Measurements from ENCODE around the gene SELENOK.

Gene SELENOK

GRCh38 chr3:53919741-53920140, 28.1 kb upstream of the SELENOK start:
- Histone ChIP-seq H3K79me2 (ENCODE audit: low read length) (no peaks in the 10 kb centered on the region), H3K27me3 (replicated peaks; ENCODE audit: insufficient read depth, low read length) (no peaks in the 10 kb centered on the region), H3K36me3 (replicated peaks; ENCODE audit: insufficient read depth, low read length) (no peaks in the 10 kb centered on the region), H3K4me3 (ENCODE audit: low read length) (no peak overlapping the region), H3K27ac (ENCODE audit: low read length) (no peak overlapping the region), H3K9ac (ENCODE audit: low read length) (no peak overlapping the region), H3K9me3 (replicated peaks; ENCODE audit: insufficient read depth, low read length) (no peaks in the 10 kb centered on the region), H2AFZ (ENCODE audit: low read length) (no peak overlapping the region), H3K4me2 (ENCODE audit: low read depth, low read length) (no peak overlapping the region), H3K4me1 (ENCODE audit: low read length) (no peaks in the 10 kb centered on the region), H3K9me2 (replicated peaks; ENCODE audit: insufficient read depth, low read length) (no peaks in the 10 kb centered on the region), H3F3A (ENCODE audit: insufficient read depth, low read length) (no peaks in the 10 kb centered on the region), H4K20me1 (ENCODE audit: insufficient read depth, low read length) (no peaks in the 10 kb centered on the region)
- no peak for TF ChIP-seq EZH2 (optimal IDR thresholded peaks at IDR 0.05; ENCODE audit: low read depth, low read length)
- TF ChIP-seq EZH2phosphoT487 (IDR thresholded peaks at IDR 0.05; ENCODE audit: low read length), result no peak
- no peak for TF ChIP-seq CTCF (IDR thresholded peaks at IDR 0.05; ENCODE audit: low read length)
- DNase-seq, result no peak

- Histone ChIP-seq H3K4me2 (ENCODE audit: low read depth, low read length) (no peak overlapping the region), H3K9me3 (replicated peaks; ENCODE audit: insufficient read depth, low read length) (no peaks in the 10 kb centered on the region), H3K27me3 (replicated peaks; ENCODE audit: insufficient read depth, low read length) (no peaks in the 10 kb centered on the region), H3K4me3 (ENCODE audit: low read length) (no peak overlapping the region), H3K9ac (ENCODE audit: low read length) (no peak overlapping the region), H3K27ac (ENCODE audit: low read length) (no peak overlapping the region), H3F3A (ENCODE audit: insufficient read depth, low read length) (no peaks in the 10 kb centered on the region), H2AFZ (ENCODE audit: low read length) (no peak overlapping the region), H3K9me2 (replicated peaks; ENCODE audit: insufficient read depth, low read length) (no peaks in the 10 kb centered on the region), H3K79me2 (ENCODE audit: low read length) (no peaks in the 10 kb centered on the region), H4K20me1 (ENCODE audit: insufficient read depth, low read length) (no peaks in the 10 kb centered on the region), H3K4me1 (ENCODE audit: low read length) (no peaks in the 10 kb centered on the region), H3K36me3 (replicated peaks; ENCODE audit: insufficient read depth, low read length) (no peaks in the 10 kb centered on the region)
- no peak for DNase-seq
- TF ChIP-seq CTCF (IDR thresholded peaks at IDR 0.05; ENCODE audit: low read length) (no peak), EZH2 (optimal IDR thresholded peaks at IDR 0.05; ENCODE audit: low read depth, low read length) (no peak), EZH2phosphoT487 (IDR thresholded peaks at IDR 0.05; ENCODE audit: low read length) (no peak)
Observed at GRCh38 chr3:53913401-53913800, 21.7 kb upstream of the SELENOK start.

GRCh38 chr3:53902711-53903110, 11.1 kb upstream of the SELENOK start:
- Histone ChIP-seq H3K9me3 (replicated peaks; ENCODE audit: insufficient read depth, low read length) (no peaks in the 10 kb centered on the region), H4K20me1 (ENCODE audit: insufficient read depth, low read length) (no peaks in the 10 kb centered on the region), H2AFZ (ENCODE audit: low read length) (no peak overlapping the region), H3K36me3 (replicated peaks; ENCODE audit: insufficient read depth, low read length) (no peaks in the 10 kb centered on the region), H3K4me2 (ENCODE audit: low read depth, low read length) (no peak overlapping the region), H3K4me1 (ENCODE audit: low read length) (no peaks in the 10 kb centered on the region), H3K27me3 (replicated peaks; ENCODE audit: insufficient read depth, low read length) (no peaks in the 10 kb centered on the region), H3K9ac (ENCODE audit: low read length) (no peak overlapping the region), H3K27ac (ENCODE audit: low read length) (no peak overlapping the region), H3F3A (ENCODE audit: insufficient read depth, low read length) (no peaks in the 10 kb centered on the region), H3K79me2 (ENCODE audit: low read length) (no peaks in the 10 kb centered on the region), H3K9me2 (replicated peaks; ENCODE audit: insufficient read depth, low read length) (no peaks in the 10 kb centered on the region), H3K4me3 (ENCODE audit: low read length) (no peak overlapping the region)
- TF ChIP-seq CTCF (IDR thresholded peaks at IDR 0.05; ENCODE audit: low read length), result no peak
- no peak for TF ChIP-seq EZH2phosphoT487 (IDR thresholded peaks at IDR 0.05; ENCODE audit: low read length)
- no peak for TF ChIP-seq EZH2 (optimal IDR thresholded peaks at IDR 0.05; ENCODE audit: low read depth, low read length)
- DNase-seq, result no peak

All from MM.1S (cell line).